Fibroblast of mammary gland (primary cell): ENCODE data around the gene ALPP.
A peak's percentile ranks its signal among the peaks of the same experiment; 100 is the strongest.
"Not testable (repeated sequence)": the region's sequence is repeated elsewhere in the genome, so short reads cannot be mapped to it uniquely, and the experiment has no call there.

Experiments used
- DNase-seq: peaks from one replicate; pipeline ENCODE4 v3.0.0-alpha.2; 2010; ENCODE audit warnings: low read depth
- H3K4me3 ChIP-seq: 2 replicates; pipeline ENCODE4 v1.5.1; 2011; ENCODE audit warnings: low read depth, mild to moderate bottlenecking, low read length, moderate library complexity; ENCODE audit not compliant: control insufficient read depth
- TF ChIP-seq, protein P1 (sequence below): conservative IDR thresholded peaks from 2 replicates; pipeline ENCODE4 v1.5.1; 2011; ENCODE audit warnings: low read depth, low read length, inconsistent platforms; ENCODE audit not compliant: control insufficient read depth, insufficient read depth

Gene ALPP

DNA sequence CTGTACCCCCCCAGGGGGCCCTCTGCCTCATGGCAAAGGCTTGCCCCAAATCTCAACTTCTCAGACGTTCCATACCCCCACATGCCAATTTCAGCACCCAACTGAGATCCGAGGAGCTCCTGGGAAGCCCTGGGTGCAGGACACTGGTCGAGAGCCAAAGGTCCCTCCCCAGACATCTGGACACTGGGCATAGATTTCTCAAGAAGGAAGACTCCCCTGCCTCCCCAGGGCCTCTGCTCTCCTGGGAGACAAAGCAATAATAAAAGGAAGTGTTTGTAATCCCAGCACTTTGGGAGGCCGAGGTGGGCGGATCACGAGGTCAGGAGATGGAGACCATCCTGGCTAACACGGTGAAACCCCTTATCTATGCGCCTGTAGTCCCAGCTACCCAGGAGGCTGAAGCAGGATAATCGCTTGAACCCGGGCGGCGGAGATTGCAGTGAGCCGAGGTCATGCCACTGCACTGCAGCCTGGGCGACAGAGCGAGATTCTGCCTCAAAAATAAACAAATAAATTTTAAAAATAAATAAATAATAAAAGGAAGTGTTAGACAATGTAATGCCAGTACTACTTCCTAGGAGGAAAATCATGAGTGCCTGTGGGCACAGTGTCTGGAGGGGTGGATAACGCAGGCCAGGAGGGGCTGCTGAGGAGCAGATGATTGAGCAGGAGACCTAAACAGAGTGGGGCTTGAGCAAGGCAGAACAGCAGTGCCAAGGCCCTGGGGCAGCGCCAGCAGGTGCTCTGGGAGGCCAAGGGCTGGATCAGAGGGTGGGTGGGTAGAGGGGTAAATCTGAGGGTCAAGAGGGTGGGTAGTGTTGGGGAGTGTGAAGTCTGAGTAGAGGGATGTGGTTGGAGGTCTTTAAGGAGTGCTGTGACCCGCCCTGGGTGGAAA is 4.0 kb downstream of the ALPP start:
- no peak for DNase-seq
- TF ChIP-seq, protein P1, sequence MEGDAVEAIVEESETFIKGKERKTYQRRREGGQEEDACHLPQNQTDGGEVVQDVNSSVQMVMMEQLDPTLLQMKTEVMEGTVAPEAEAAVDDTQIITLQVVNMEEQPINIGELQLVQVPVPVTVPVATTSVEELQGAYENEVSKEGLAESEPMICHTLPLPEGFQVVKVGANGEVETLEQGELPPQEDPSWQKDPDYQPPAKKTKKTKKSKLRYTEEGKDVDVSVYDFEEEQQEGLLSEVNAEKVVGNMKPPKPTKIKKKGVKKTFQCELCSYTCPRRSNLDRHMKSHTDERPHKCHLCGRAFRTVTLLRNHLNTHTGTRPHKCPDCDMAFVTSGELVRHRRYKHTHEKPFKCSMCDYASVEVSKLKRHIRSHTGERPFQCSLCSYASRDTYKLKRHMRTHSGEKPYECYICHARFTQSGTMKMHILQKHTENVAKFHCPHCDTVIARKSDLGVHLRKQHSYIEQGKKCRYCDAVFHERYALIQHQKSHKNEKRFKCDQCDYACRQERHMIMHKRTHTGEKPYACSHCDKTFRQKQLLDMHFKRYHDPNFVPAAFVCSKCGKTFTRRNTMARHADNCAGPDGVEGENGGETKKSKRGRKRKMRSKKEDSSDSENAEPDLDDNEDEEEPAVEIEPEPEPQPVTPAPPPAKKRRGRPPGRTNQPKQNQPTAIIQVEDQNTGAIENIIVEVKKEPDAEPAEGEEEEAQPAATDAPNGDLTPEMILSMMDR = no peak
- no peak overlapping the region for H3K4me3 ChIP-seq

- TF ChIP-seq, protein P1 = no peak
- DNase-seq = no peak
- no peak overlapping the region for H3K4me3 ChIP-seq
Observed at GRCh38 chr2:232384466-232384865, 5.9 kb downstream of the ALPP start.

DNA sequence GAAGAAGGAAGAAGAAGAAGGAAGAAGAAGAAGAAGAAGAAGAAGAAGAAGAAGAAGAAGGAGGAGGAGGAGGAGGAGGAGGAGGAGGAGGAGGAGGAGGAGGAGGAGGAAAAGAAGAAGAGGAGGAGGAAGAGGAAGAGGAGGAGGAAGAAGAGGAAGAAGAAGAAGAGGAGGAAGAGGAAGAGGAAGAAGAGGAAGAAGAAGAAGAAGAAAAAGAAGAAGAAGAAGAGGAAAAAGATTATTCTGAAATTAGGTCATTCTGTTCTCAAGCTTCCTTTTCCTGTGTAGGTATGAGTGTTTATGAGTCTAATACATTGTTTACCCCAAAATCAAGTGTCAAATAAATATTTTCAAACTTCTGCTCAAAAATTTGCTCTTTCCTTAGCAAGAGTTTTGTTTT is 6.5 kb downstream of the ALPP start:
- not testable (repeated sequence) for DNase-seq

DNA sequence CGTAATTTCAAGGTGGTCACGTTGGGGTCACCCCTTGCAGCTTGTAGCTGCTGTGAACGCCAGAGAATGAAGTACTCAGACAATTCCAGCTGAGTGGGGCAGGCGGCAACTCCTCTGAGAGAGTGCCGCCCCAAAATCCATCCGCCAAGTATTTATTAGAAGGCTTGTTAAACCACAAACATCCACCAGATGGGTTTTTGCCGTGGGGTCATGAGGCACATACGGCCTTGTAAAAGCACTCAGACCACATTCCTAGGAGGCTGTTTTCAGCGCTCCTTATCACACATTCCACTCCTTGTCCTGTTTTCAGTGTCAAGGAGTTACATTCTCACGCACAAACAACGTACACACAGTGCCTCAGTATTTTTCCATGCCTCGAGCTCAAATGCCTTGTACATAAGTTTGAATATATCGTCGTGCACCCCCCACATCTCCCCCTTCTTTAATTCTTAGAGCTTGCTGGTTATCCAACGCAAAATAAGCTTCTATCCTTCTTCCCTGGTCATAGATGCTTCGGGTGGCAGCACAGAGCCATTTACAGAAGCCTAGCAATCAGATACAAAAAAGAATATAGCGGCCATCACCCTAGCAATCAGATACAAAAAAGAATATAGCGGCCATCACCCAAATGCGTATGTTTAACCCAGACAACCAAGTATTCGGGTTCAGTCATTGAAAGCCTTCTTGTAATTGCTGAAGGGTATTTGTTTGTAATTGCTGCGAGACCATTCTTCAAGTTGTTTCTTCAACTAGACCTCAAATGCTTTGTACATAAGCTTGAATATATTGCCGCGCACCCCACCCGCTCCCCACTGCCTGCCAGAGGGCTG is 7.3 kb downstream of the ALPP start:
- DNase-seq = peak; percentile 53
- TF ChIP-seq, protein P1 = no peak
- no peak overlapping the region for H3K4me3 ChIP-seq

More for the DNA sequence above, 6.5 kb downstream of the ALPP start:
- not testable (repeated sequence) for H3K4me3 ChIP-seq

- H3K4me3 ChIP-seq = no peak overlapping the region
- TF ChIP-seq, protein P1 = no peak
- DNase-seq = no peak
Observed at GRCh38 chr2:232386490-232386739, 7.9 kb downstream of the ALPP start.

DNA sequence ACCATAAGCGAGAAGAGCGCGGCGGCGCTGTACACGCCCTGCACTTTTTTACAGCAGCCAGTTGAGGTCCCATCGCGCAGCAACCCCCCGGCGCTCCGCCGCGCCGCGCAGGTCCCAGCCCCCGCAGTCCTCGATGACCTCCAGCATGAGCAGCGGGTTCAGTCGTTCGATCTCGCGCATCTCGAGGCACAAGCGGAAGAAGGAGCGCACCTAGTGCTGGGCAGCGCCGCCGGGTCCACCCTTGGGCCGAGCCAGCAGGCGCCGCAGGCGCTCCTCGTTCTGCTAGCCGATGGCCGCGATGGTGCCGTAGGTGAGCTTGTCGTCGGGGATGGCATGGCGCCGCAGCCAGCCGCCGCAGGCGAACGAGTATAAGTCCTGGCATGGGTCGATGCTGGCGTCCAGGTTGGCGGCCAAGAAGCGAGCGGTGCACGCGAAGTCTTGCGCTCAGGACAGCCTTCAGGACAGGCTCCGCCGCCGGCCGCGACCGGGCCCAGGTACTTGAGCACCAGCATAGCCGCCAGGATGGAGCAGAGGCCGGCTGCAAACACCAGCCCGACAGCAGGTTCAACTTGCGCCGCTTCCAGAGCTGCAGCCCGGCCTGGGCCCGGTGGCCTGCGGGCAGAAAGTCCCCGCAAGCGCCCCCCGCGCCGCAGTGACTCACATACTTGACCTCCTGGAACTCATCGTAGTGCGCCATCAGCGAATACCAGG is 8.3 kb downstream of the ALPP start:
- TF ChIP-seq, protein P1 = no peak
- no peak overlapping the region for H3K4me3 ChIP-seq
- DNase-seq = no peak
